Measurements from ENCODE around the gene KCTD16.

Gene KCTD16

GRCh38 chr5:144433140-144433822 lies 262.6 kb downstream of the KCTD16 start:
- TF ChIP-seq FOXA1 (IDR thresholded peaks at IDR 0.05) (no peak), FOXM1 (IDR thresholded peaks at IDR 0.05; ENCODE audit: borderline replicate concordance) (no peak), ELF4 (IDR thresholded peaks at IDR 0.05) (no peak), L3MBTL2 (conservative IDR thresholded peaks at IDR 0.05) (no peak), NFRKB (IDR thresholded peaks at IDR 0.05) (no peak), FOXK2 (IDR thresholded peaks at IDR 0.05) (no peak), SUZ12 (IDR thresholded peaks at IDR 0.05) (no peak), ARNT (IDR thresholded peaks at IDR 0.05) (no peak), TARDBP (IDR thresholded peaks at IDR 0.05) (no peak), BHLHE40 (IDR thresholded peaks at IDR 0.05; ENCODE audit: borderline replicate concordance) (no peak), SP1 (IDR thresholded peaks at IDR 0.05) (no peak), CTBP1 (IDR thresholded peaks at IDR 0.05; ENCODE audit: borderline replicate concordance) (no peak), ZNF384 (IDR thresholded peaks at IDR 0.05) (no peak), LEF1 (IDR thresholded peaks at IDR 0.05; ENCODE audit: borderline replicate concordance) (no peak), HDGF (IDR thresholded peaks at IDR 0.05; ENCODE audit: borderline replicate concordance) (no peak), PKNOX1 (IDR thresholded peaks at IDR 0.05) (no peak)
- CTCF ChIA-PET: no interaction called here
- no peak for DNase-seq (ENCODE audit: extremely low spot score)
- POLR2A ChIA-PET: no interaction called here

- DNase-seq (ENCODE audit: extremely low spot score): no peak
- ChIA-PET POLR2A (no interaction called here), CTCF (no interaction called here)
- no peak for TF ChIP-seq SUZ12 (IDR thresholded peaks at IDR 0.05)
- no peak for TF ChIP-seq SP1 (IDR thresholded peaks at IDR 0.05)
- TF ChIP-seq NFRKB (IDR thresholded peaks at IDR 0.05): no peak
- TF ChIP-seq BHLHE40 (IDR thresholded peaks at IDR 0.05; ENCODE audit: borderline replicate concordance): no peak
- TF ChIP-seq LEF1 (IDR thresholded peaks at IDR 0.05; ENCODE audit: borderline replicate concordance): no peak
- TF ChIP-seq L3MBTL2 (conservative IDR thresholded peaks at IDR 0.05): no peak
These were observed 263.2 kb downstream of the KCTD16 start for GRCh38 chr5:144433893-144434292.

- POLR2A ChIA-PET: no interaction called here
- CTCF ChIA-PET: interaction anchor here (0.6 kb wide), 1 partner anchor 61 kb away, joined by 4 read pairs; no protein-coding TSS in a partner anchor
- TF ChIP-seq ELF4 (IDR thresholded peaks at IDR 0.05) (no peak), LEF1 (IDR thresholded peaks at IDR 0.05; ENCODE audit: borderline replicate concordance) (no peak), FOXA1 (IDR thresholded peaks at IDR 0.05) (no peak), CTBP1 (IDR thresholded peaks at IDR 0.05; ENCODE audit: borderline replicate concordance) (no peak), L3MBTL2 (conservative IDR thresholded peaks at IDR 0.05) (no peak), ARNT (IDR thresholded peaks at IDR 0.05) (no peak), HDGF (IDR thresholded peaks at IDR 0.05; ENCODE audit: borderline replicate concordance) (no peak), PKNOX1 (IDR thresholded peaks at IDR 0.05) (no peak), ZNF384 (IDR thresholded peaks at IDR 0.05) (no peak), SP1 (IDR thresholded peaks at IDR 0.05) (no peak), SUZ12 (IDR thresholded peaks at IDR 0.05) (no peak), NFRKB (IDR thresholded peaks at IDR 0.05) (no peak)
- no peak for DNase-seq (ENCODE audit: extremely low spot score)
These were observed 265.3 kb downstream of the KCTD16 start for GRCh38 chr5:144436007-144436406.

GRCh38 chr5:144438237-144438636 lies 267.6 kb downstream of the KCTD16 start:
- CTCF ChIA-PET: no interaction called here
- no peak for DNase-seq (ENCODE audit: extremely low spot score)
- POLR2A ChIA-PET: no interaction called here
- no peak for TF ChIP-seq BHLHE40 (IDR thresholded peaks at IDR 0.05; ENCODE audit: borderline replicate concordance)

- ChIA-PET CTCF (no interaction called here), POLR2A (no interaction called here)
- DNase-seq (ENCODE audit: extremely low spot score): no peak
- TF ChIP-seq FOXA1 (IDR thresholded peaks at IDR 0.05): no peak
- no peak for TF ChIP-seq LEF1 (IDR thresholded peaks at IDR 0.05; ENCODE audit: borderline replicate concordance)
- no peak for TF ChIP-seq ARNT (IDR thresholded peaks at IDR 0.05)
- no peak for TF ChIP-seq SP1 (IDR thresholded peaks at IDR 0.05)
- no peak for TF ChIP-seq CTBP1 (IDR thresholded peaks at IDR 0.05; ENCODE audit: borderline replicate concordance)
- no peak for TF ChIP-seq HDGF (IDR thresholded peaks at IDR 0.05; ENCODE audit: borderline replicate concordance)
- no peak for TF ChIP-seq BHLHE40 (IDR thresholded peaks at IDR 0.05; ENCODE audit: borderline replicate concordance)
- no peak for TF ChIP-seq ZNF384 (IDR thresholded peaks at IDR 0.05)
These were observed 277.8 kb downstream of the KCTD16 start for GRCh38 chr5:144448457-144448856.

GRCh38 chr5:144451187-144451973 lies 280.7 kb downstream of the KCTD16 start:
- ChIA-PET POLR2A (no interaction called here), CTCF (no interaction called here)
- TF ChIP-seq FOXA1 (IDR thresholded peaks at IDR 0.05): no peak
- TF ChIP-seq CTBP1 (IDR thresholded peaks at IDR 0.05; ENCODE audit: borderline replicate concordance): no peak
- no peak for TF ChIP-seq TARDBP (IDR thresholded peaks at IDR 0.05)
- no peak for TF ChIP-seq HDGF (IDR thresholded peaks at IDR 0.05; ENCODE audit: borderline replicate concordance)
- no peak for TF ChIP-seq FOXK2 (IDR thresholded peaks at IDR 0.05)
- TF ChIP-seq ELF4 (IDR thresholded peaks at IDR 0.05): no peak
- no peak for TF ChIP-seq ZNF384 (IDR thresholded peaks at IDR 0.05)
- no peak for TF ChIP-seq FOXM1 (IDR thresholded peaks at IDR 0.05; ENCODE audit: borderline replicate concordance)
- no peak for TF ChIP-seq NFRKB (IDR thresholded peaks at IDR 0.05)
- no peak for TF ChIP-seq PKNOX1 (IDR thresholded peaks at IDR 0.05)
- TF ChIP-seq SUZ12 (IDR thresholded peaks at IDR 0.05): no peak
- TF ChIP-seq LEF1 (IDR thresholded peaks at IDR 0.05; ENCODE audit: borderline replicate concordance): no peak
- TF ChIP-seq BHLHE40 (IDR thresholded peaks at IDR 0.05; ENCODE audit: borderline replicate concordance): no peak
- TF ChIP-seq L3MBTL2 (conservative IDR thresholded peaks at IDR 0.05): no peak
- no peak for TF ChIP-seq ARNT (IDR thresholded peaks at IDR 0.05)
- TF ChIP-seq SP1 (IDR thresholded peaks at IDR 0.05): no peak
- DNase-seq (ENCODE audit: extremely low spot score): no peak
